ENCODE measurements around the gene CYBB. TPM values are rescaled to one million over a fixed set of nuclear protein-coding genes. Genes with fewer than 3 reads are reported as not detected.

Gene CYBB
- polyA plus RNA-seq (2012; rRNA removed), result not detected in 2 replicates
- polyA plus RNA-seq (2012; cell fraction: cytosol; rRNA removed), result not detected in 2 replicates
- polyA plus RNA-seq (2012; cell fraction: nucleus; rRNA removed), result not detected in 2 replicates

GRCh38 chrX:37779857-37780256 is at the start of gene CYBB:
Gene CYBB, plus strand, starts transcription at chrX:37780059. Its CDS starts 19 bp downstream, at chrX:37780078.
- Histone ChIP-seq H3K9me3 (no peaks in the 10 kb centered on the region), H3K9me2 (no peaks in the 10 kb centered on the region), H3K4me1 (ENCODE audit: control insufficient read depth in 1 of 2, insufficient read depth in 2 of 2, low read depth in 1 of 2, low read length in 1 of 2) (no peaks in the 10 kb centered on the region), H3K36me3 (replicated peaks in 1 of 2; ENCODE audit: control insufficient read depth in 1 of 2, insufficient read depth in 2 of 2, low read length in 1 of 2) (no peaks in the 10 kb centered on the region), H3K4me3 (ENCODE audit: low read depth in 2 of 2, low read length in 1 of 2) (no peak within 1 kb of the TSS), H3K4me2 (no peak within 1 kb of the TSS), H3F3A (replicated peaks; ENCODE audit: insufficient read depth) (no peaks in the 10 kb centered on the region), H3K79me2 (ENCODE audit: insufficient read depth) (no peaks in the 10 kb centered on the region), H3K27ac (ENCODE audit: low read depth in 2 of 2, low read length in 1 of 2) (no peak within 1 kb of the TSS), H3K9ac (no peak within 1 kb of the TSS), H2AFZ (ENCODE audit: low read depth) (no peak within 1 kb of the TSS), H3K27me3 (ENCODE audit: insufficient read depth) (peaks cover 8% of the 10 kb centered on the region; the same call in 1 of the 2 replicates), H4K20me1 (ENCODE audit: insufficient read depth) (no peaks in the 10 kb centered on the region)
- no peak for DNase-seq
- WGBS (ENCODE audit: low lambda C conversion rate), result 9% methylated on average over 2 of the region's 2 CpGs
- ChIA-PET CTCF (interaction anchor here (0.8 to 1.0 kb wide), 2 partner anchors 34 to 45 kb away, joined by 3 to 6 read pairs; no protein-coding TSS in a partner anchor), POLR2A (no interaction called here)
- TF ChIP-seq USF1 (IDR thresholded peaks at IDR 0.05; ENCODE audit: borderline replicate concordance, low read depth) (no peak), EZH2phosphoT487 (IDR thresholded peaks at IDR 0.05; ENCODE audit: borderline replicate concordance, low read depth) (no peak), YY1 (IDR thresholded peaks at IDR 0.05; ENCODE audit: low read depth) (no peak), NFIC (IDR thresholded peaks at IDR 0.05; ENCODE audit: borderline replicate concordance) (no peak), TAF1 (IDR thresholded peaks at IDR 0.05; ENCODE audit: borderline replicate concordance, low read depth, low read length) (no peak), RFX5 (IDR thresholded peaks at IDR 0.05; ENCODE audit: low read length) (no peak), CTCF (IDR thresholded peaks at IDR 0.05) (no peak), CHD2 (IDR thresholded peaks at IDR 0.05; ENCODE audit: low read length, partially characterized antibody) (no peak), MEF2A (IDR thresholded peaks at IDR 0.05; ENCODE audit: borderline replicate concordance, low read depth) (no peak), JUND (IDR thresholded peaks at IDR 0.05) (no peak), FOXM1 (IDR thresholded peaks at IDR 0.05; ENCODE audit: low read depth) (no peak), RAD21 (IDR thresholded peaks at IDR 0.05; ENCODE audit: low read length) (no peak), SIN3A (IDR thresholded peaks at IDR 0.05; ENCODE audit: borderline replicate concordance, low read depth, low read length) (no peak), GABPA (IDR thresholded peaks at IDR 0.05; ENCODE audit: low read depth) (no peak), EP300 (IDR thresholded peaks at IDR 0.05; ENCODE audit: borderline replicate concordance in 1 of 2, low read depth in 1 of 2, low read length in 1 of 2) (no peak), SMC3 (IDR thresholded peaks at IDR 0.05; ENCODE audit: low read depth, low read length) (no peak)
- TF ChIP-seq, protein P1, sequence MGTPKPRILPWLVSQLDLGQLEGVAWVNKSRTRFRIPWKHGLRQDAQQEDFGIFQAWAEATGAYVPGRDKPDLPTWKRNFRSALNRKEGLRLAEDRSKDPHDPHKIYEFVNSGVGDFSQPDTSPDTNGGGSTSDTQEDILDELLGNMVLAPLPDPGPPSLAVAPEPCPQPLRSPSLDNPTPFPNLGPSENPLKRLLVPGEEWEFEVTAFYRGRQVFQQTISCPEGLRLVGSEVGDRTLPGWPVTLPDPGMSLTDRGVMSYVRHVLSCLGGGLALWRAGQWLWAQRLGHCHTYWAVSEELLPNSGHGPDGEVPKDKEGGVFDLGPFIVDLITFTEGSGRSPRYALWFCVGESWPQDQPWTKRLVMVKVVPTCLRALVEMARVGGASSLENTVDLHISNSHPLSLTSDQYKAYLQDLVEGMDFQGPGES (IDR thresholded peaks at IDR 0.05; ENCODE audit: low read depth, low read length), result no peak
- TF ChIP-seq, protein P2, sequence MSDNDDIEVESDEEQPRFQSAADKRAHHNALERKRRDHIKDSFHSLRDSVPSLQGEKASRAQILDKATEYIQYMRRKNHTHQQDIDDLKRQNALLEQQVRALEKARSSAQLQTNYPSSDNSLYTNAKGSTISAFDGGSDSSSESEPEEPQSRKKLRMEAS (IDR thresholded peaks at IDR 0.05; ENCODE audit: low read depth), result no peak

All from SK-N-SH (cell line).